Loucy (cell line): Measurements from ENCODE around the gene PSPC1.
"Not testable (repeated sequence)": the region's sequence is repeated elsewhere in the genome, so short reads cannot be mapped to it uniquely, and the experiment has no call there.

ENCODE experiments used
- H2AFZ ChIP-seq: fragments of 200-600 bp; sonication (generic); 2 replicates; pipeline ENCODE4 v1.6.0; 2016; ENCODE audit warnings: antibody characterized with exemption, mild to moderate bottlenecking, low read length, moderate library complexity
- H3F3A ChIP-seq: fragments of 200-600 bp; 2 replicates; pipeline ENCODE4 v1.6.0; 2016; ENCODE audit warnings: antibody characterized with exemption, low read depth, mild to moderate bottlenecking
- H3K27me3 ChIP-seq: fragments of 200-600 bp; sonication (generic); 2 replicates; pipeline ENCODE4 v1.6.1; 2014; ENCODE audit warnings: low read length, mild to moderate bottlenecking; ENCODE audit not compliant: insufficient read depth, poor library complexity, severe bottlenecking
- H3K36me3 ChIP-seq: fragments of 200-600 bp; sonication (generic); 2 replicates; pipeline ENCODE4 v1.6.1; 2016; ENCODE audit warnings: low read length; ENCODE audit not compliant: insufficient read depth
- H3K4me1 ChIP-seq: fragments of 200-600 bp; sonication (generic); 2 replicates; pipeline ENCODE4 v1.5.1; 2014; ENCODE audit warnings: low read length, mild to moderate bottlenecking; ENCODE audit not compliant: insufficient read depth, poor library complexity, severe bottlenecking
- H3K4me2 ChIP-seq: fragments of 200-600 bp; sonication (generic); 2 replicates; pipeline ENCODE4 v1.6.0; 2014; ENCODE audit warnings: antibody characterized with exemption, low read length, low read depth, mild to moderate bottlenecking; ENCODE audit not compliant: poor library complexity, severe bottlenecking
- H3K4me3 ChIP-seq: fragments of 200-600 bp; sonication (generic); 2 replicates; pipeline ENCODE4 v1.5.1; 2014; ENCODE audit warnings: low read length, mild to moderate bottlenecking, mixed read lengths; ENCODE audit not compliant: poor library complexity, severe bottlenecking
- H3K79me2 ChIP-seq: fragments of 200-600 bp; sonication (generic); 2 replicates; pipeline ENCODE4 v1.6.1; 2014; ENCODE audit warnings: low read length; ENCODE audit not compliant: insufficient read depth
- H3K9ac ChIP-seq: fragments of 200-600 bp; sonication (generic); 2 replicates; pipeline ENCODE4 v1.6.0; 2014; ENCODE audit warnings: mild to moderate bottlenecking, low read depth, low read length, moderate library complexity; ENCODE audit not compliant: poor library complexity, severe bottlenecking
- H3K9me2 ChIP-seq: fragments of 200-600 bp; sonication (generic); replicated peaks from 2 replicates; pipeline ENCODE4 v1.6.1; 2016; ENCODE audit warnings: low read depth, low read length, mixed read lengths
- H3K9me3 ChIP-seq: fragments of 200-600 bp; sonication (generic); 2 replicates; pipeline ENCODE4 v1.6.1; 2014; ENCODE audit warnings: mild to moderate bottlenecking, antibody characterized with exemption, low read length, low read depth; ENCODE audit not compliant: insufficient read depth
- H4K20me1 ChIP-seq: fragments of 200-600 bp; sonication (generic); 2 replicates; pipeline ENCODE4 v1.6.0; 2014; ENCODE audit warnings: antibody characterized with exemption, low read length, mild to moderate bottlenecking; ENCODE audit not compliant: insufficient read depth, poor library complexity, severe bottlenecking
- EZH2phosphoT487 ChIP-seq: fragments of 200-600 bp; IDR thresholded peaks from 2 replicates; pipeline ENCODE4 v1.6.1; 2018; ENCODE audit warnings: antibody characterized with exemption, mild to moderate bottlenecking, moderate library complexity, borderline replicate concordance
- TF ChIP-seq, protein P1 (sequence below): fragments of 200-600 bp; sonication (generic); conservative IDR thresholded peaks from 2 replicates; pipeline ENCODE4 v1.5.1; 2014; ENCODE audit warnings: mild to moderate bottlenecking, antibody characterized with exemption, low read length

PSPC1 gene

DNA sequence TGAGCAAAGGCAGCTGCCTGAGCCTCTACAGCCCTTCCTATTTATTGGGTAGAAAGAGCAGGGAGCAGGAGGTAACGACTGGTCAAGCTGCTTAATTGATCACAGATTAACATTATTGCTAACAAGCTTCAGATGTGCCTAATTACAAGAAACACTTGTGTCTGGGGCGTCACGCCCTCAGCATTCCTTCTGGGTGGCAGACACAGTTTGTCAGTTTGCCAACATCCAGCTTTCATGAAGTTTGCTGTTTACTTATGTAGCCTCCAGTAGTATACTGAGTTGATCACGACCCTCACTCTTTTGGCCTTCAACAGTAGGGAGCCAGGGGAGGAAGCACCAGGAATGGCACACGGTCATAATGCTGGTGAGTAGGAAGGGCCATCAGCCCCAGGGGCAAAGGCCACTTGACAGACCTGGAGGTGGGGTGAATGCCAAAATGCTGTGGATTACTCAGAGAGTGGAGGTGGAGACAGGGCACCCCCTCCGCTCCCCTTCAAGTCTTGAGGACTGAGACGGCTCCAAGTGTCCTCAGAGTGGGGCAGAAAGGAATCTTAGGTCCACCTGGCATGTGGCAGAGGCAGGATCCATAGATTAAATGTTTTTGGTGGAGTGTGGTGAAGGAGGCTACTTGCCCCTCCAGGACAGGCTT lies 34.9 kb upstream of the PSPC1 start:
- Histone ChIP-seq H3K79me2 (no peaks in the 10 kb centered on the region), H3K36me3 (peaks cover 13% of the 10 kb centered on the region; the same call in 1 of the 2 replicates), H2AFZ (no peak overlapping the region), H3K9me3 (no peaks in the 10 kb centered on the region), H3K27me3 (no peaks in the 10 kb centered on the region), H3K9me2 (no peaks in the 10 kb centered on the region), H3K9ac (no peak overlapping the region), H3K4me2 (no peak overlapping the region), H4K20me1 (no peaks in the 10 kb centered on the region), H3F3A (no peaks in the 10 kb centered on the region), H3K4me1 (no peaks in the 10 kb centered on the region), H3K4me3 (no peak overlapping the region)
- TF ChIP-seq, protein P1, sequence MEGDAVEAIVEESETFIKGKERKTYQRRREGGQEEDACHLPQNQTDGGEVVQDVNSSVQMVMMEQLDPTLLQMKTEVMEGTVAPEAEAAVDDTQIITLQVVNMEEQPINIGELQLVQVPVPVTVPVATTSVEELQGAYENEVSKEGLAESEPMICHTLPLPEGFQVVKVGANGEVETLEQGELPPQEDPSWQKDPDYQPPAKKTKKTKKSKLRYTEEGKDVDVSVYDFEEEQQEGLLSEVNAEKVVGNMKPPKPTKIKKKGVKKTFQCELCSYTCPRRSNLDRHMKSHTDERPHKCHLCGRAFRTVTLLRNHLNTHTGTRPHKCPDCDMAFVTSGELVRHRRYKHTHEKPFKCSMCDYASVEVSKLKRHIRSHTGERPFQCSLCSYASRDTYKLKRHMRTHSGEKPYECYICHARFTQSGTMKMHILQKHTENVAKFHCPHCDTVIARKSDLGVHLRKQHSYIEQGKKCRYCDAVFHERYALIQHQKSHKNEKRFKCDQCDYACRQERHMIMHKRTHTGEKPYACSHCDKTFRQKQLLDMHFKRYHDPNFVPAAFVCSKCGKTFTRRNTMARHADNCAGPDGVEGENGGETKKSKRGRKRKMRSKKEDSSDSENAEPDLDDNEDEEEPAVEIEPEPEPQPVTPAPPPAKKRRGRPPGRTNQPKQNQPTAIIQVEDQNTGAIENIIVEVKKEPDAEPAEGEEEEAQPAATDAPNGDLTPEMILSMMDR = no peak
- TF ChIP-seq EZH2phosphoT487 = no peak

DNA sequence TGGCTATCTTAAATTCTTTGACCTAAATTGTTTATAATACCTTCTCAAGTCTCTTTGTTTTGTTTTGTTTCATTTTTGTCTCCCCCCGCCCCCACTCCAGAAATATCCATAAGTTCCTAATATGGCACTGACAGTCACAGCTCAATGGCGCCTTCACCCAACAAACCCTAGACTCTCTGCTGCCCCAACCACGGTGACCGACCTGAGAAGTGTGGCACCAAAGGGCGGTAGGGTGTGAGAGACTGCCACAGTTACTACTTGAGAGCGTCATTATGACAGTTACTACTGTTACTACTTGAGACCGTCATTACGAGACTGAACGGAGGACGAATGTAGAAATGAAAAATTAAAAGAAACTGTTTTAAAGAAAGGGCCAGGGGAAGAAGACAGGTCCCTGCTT lies 34.4 kb upstream of the PSPC1 start:
- Histone ChIP-seq H3K4me2 (no peak overlapping the region), H3K9ac (no peak overlapping the region), H3K36me3 (peaks cover 11% of the 10 kb centered on the region; the same call in 1 of the 2 replicates), H3K4me3 (no peak overlapping the region), H2AFZ (no peak overlapping the region), H4K20me1 (no peaks in the 10 kb centered on the region), H3K9me3 (no peaks in the 10 kb centered on the region), H3K27me3 (no peaks in the 10 kb centered on the region), H3K9me2 (no peaks in the 10 kb centered on the region), H3F3A (no peaks in the 10 kb centered on the region), H3K79me2 (no peaks in the 10 kb centered on the region), H3K4me1 (no peaks in the 10 kb centered on the region)
- TF ChIP-seq, protein P1 = no peak
- no peak for TF ChIP-seq EZH2phosphoT487

DNA sequence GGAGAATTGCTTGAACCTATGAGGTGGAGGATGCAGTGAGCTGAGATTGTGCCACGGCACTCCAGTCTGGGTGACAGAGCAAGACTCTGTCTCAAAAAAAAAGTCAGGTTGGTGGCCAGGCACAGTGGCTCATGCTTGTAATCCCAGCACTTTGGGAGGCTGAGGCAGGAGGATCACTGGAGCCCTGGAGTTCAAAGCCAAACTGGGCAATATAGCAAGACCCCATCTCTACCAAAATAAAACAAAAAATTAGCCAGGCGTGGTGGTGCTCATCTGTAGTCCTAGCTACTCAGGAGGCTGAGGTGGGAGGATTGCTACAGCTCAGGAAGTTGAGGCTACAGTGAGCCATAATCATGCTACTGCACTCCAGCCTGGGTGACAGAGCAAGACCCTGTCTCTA lies 33.1 kb upstream of the PSPC1 start:
- not testable (repeated sequence) for H3K4me3 ChIP-seq, H4K20me1 ChIP-seq, H3K79me2 ChIP-seq, H3K9me3 ChIP-seq, H2AFZ ChIP-seq, H3K4me2 ChIP-seq, H3F3A ChIP-seq, H3K9me2 ChIP-seq, H3K36me3 ChIP-seq, H3K9ac ChIP-seq, H3K27me3 ChIP-seq, H3K4me1 ChIP-seq
